Measurements from ENCODE around the gene AP3B1. TPM values are rescaled to one million over a fixed set of nuclear protein-coding genes. Genes with fewer than 3 reads are reported as not detected.

AP3B1 gene
- total and polyA plus RNA-seq, 2 experiments from 2014 or later: 32.1 to 46.3 TPM

GRCh38 chr5:78113689-78114264 is 180.7 kb downstream of the AP3B1 start:
- Histone ChIP-seq H2AFZ (no peak overlapping the region), H3K27ac (ENCODE audit: low read depth) (no peak overlapping the region), H3K4me3 (no peak overlapping the region), H3K9me2 (ENCODE audit: insufficient read depth) (no peaks in the 10 kb centered on the region), H3K36me3 (ENCODE audit: insufficient read depth) (peaks cover 8% of the 10 kb centered on the region), H3K27me3 (ENCODE audit: insufficient read depth) (no peaks in the 10 kb centered on the region), H3K4me2 (no peak overlapping the region), H3F3A (replicated peaks; ENCODE audit: low read depth) (no peaks in the 10 kb centered on the region), H3K79me2 (replicated peaks; ENCODE audit: insufficient read depth) (no peaks in the 10 kb centered on the region), H3K4me1 (ENCODE audit: insufficient read depth) (no peaks in the 10 kb centered on the region; the same call in 1 of the 2 replicates), H4K20me1 (replicated peaks; ENCODE audit: insufficient read depth) (no peaks in the 10 kb centered on the region)
- Mint-ChIP-seq H3K27ac (no peak overlapping the region), H3K36me3 (ENCODE audit: low read depth) (peaks cover 27% of the 10 kb centered on the region), H3K9me3 (peaks cover 19% of the 10 kb centered on the region), H3K4me1 (no peaks in the 10 kb centered on the region; the same call in 1 of the 3 replicates), H3K27me3 (ENCODE audit: insufficient read depth, low read depth, poor library complexity) (peaks cover 6% of the 10 kb centered on the region), H3K4me3 (no peak overlapping the region)
- ATAC-seq (no peak), DNase-seq (ENCODE audit: low spot score) (no peak)
- TF ChIP-seq JUNB (IDR thresholded peaks at IDR 0.05; ENCODE audit: unreplicated experiment): no peak
- no peak for TF ChIP-seq EZH2phosphoT487 (IDR thresholded peaks at IDR 0.05; ENCODE audit: unreplicated experiment)
- no peak for TF ChIP-seq REST (IDR thresholded peaks at IDR 0.05; ENCODE audit: unreplicated experiment)
- TF ChIP-seq EZH2 (IDR thresholded peaks at IDR 0.05; ENCODE audit: low read depth, unreplicated experiment): no peak
- TF ChIP-seq NANOG (IDR thresholded peaks at IDR 0.05; ENCODE audit: borderline replicate concordance): no peak
- no peak for TF ChIP-seq POLR2AphosphoS5 (IDR thresholded peaks at IDR 0.05; ENCODE audit: low read depth)
- TF ChIP-seq ZNF331 (CRISPR knock-in tag; IDR thresholded peaks at IDR 0.05; ENCODE audit: low read depth): no peak
- TF ChIP-seq CTCF (conservative IDR thresholded peaks at IDR 0.05; ENCODE audit: low read depth in 2 of 2): no peak
- no peak for TF ChIP-seq STAT1 (IDR thresholded peaks at IDR 0.05; ENCODE audit: unreplicated experiment)

DNA sequence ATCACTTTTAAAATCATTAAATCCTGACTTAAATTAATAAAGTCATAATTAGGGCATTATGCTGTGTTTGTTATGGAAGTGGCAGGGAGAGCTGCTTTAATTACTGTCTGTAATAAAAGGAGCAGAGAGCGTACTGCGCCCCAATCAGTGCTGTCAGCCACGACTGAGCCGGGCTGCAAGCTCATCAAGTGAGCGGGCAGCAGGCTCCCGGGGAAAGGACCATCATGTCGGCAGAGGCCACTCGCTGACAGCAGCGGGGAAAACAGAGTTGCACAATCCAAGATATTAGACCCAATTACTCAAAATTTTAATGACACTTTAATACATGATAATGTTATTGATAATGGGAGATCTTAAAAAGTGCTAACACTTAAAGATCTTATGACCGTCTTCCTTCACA is 181.6 kb downstream of the AP3B1 start:
- no peaks in the 10 kb centered on the region for H3F3A ChIP-seq (replicated peaks; ENCODE audit: low read depth)
- H3K9me2 ChIP-seq (ENCODE audit: insufficient read depth): no peaks in the 10 kb centered on the region
- Mint-ChIP-seq H3K27ac (no peak overlapping the region), H3K4me3 (no peak overlapping the region), H3K9me3 (peaks cover 10% of the 10 kb centered on the region), H3K27me3 (ENCODE audit: insufficient read depth, low read depth, poor library complexity) (peaks cover 4% of the 10 kb centered on the region), H3K4me1 (peaks cover under 1% of the 10 kb centered on the region), H3K36me3 (ENCODE audit: low read depth) (peaks cover 19% of the 10 kb centered on the region)
- no peaks in the 10 kb centered on the region; the same call in 1 of the 2 replicates for H3K4me1 ChIP-seq (ENCODE audit: insufficient read depth)
- H2AFZ ChIP-seq: no peak overlapping the region
- no peak overlapping the region for H3K4me2 ChIP-seq
- H3K27ac ChIP-seq (ENCODE audit: low read depth): no peak overlapping the region
- no peaks in the 10 kb centered on the region for H3K79me2 ChIP-seq (replicated peaks; ENCODE audit: insufficient read depth)
- no peaks in the 10 kb centered on the region for H3K27me3 ChIP-seq (ENCODE audit: insufficient read depth)
- DNase-seq (ENCODE audit: low spot score): peak; percentile 27
- no peak overlapping the region for H3K4me3 ChIP-seq
- no peaks in the 10 kb centered on the region for H4K20me1 ChIP-seq (replicated peaks; ENCODE audit: insufficient read depth)
- H3K36me3 ChIP-seq (ENCODE audit: insufficient read depth): peaks cover 4% of the 10 kb centered on the region; the same call in 1 of the 2 replicates
- ATAC-seq: no peak; the same call in 2 of the 3 replicates
- TF ChIP-seq NANOG (IDR thresholded peaks at IDR 0.05; ENCODE audit: borderline replicate concordance) (no peak), EZH2 (IDR thresholded peaks at IDR 0.05; ENCODE audit: low read depth, unreplicated experiment) (no peak), ETS1 (IDR thresholded peaks at IDR 0.05) (no peak), JUNB (IDR thresholded peaks at IDR 0.05; ENCODE audit: unreplicated experiment) (no peak), STAT1 (IDR thresholded peaks at IDR 0.05; ENCODE audit: unreplicated experiment) (no peak), CTCF (conservative IDR thresholded peaks at IDR 0.05; ENCODE audit: low read depth in 2 of 2) (no peak)

Data from GM23338 (cell line).